ENCODE results near the gene MOCS2. TPM values are rescaled to one million over a fixed set of nuclear protein-coding genes. Genes with fewer than 3 reads are reported as not detected.

Gene MOCS2
- total and polyA plus RNA-seq, 2 of the 8 experiments (the other 6 are each of a cell fraction or from before 2014, with no cell fraction given), result 6.7 to 16.1 TPM

GRCh38 chr5:53123702-53124101, 14.1 kb upstream of the MOCS2 start:
- TF ChIP-seq MAX (IDR thresholded peaks at IDR 0.05), result no peak
- no peak for TF ChIP-seq EGR1 (IDR thresholded peaks at IDR 0.05; ENCODE audit: borderline replicate concordance, low read depth, low read length)
- TF ChIP-seq NRF1 (IDR thresholded peaks at IDR 0.05; ENCODE audit: low read depth, low read length), result no peak
- no peak overlapping the region for H2AFZ ChIP-seq (ENCODE audit: low read length)
- H3K36me3 ChIP-seq (ENCODE audit: control insufficient read depth in 2 of 4, insufficient read depth in 4 of 4, low read length in 3 of 4), result no peaks in the 10 kb centered on the region
- no peak overlapping the region for H4K91ac ChIP-seq (replicated peaks; ENCODE audit: insufficient read length, low read length)
- H3K18ac ChIP-seq (ENCODE audit: extremely low read depth, low read length), result no peak overlapping the region
- H3K9ac ChIP-seq (replicated peaks in 1 of 4; ENCODE audit: extremely low read depth in 1 of 4, low read depth in 3 of 4, low read length in 3 of 4), result no peak overlapping the region
- no peak overlapping the region for H3K56ac ChIP-seq (replicated peaks; ENCODE audit: insufficient read length, low read depth, low read length)
- H3K14ac ChIP-seq (ENCODE audit: insufficient read length), result no peak overlapping the region
- no peak overlapping the region for H3K4ac ChIP-seq (replicated peaks; ENCODE audit: insufficient read length, low read depth, low read length)
- no peaks in the 10 kb centered on the region for H3K27me3 ChIP-seq (replicated peaks in 1 of 4; ENCODE audit: control insufficient read depth in 3 of 4, extremely low read depth in 1 of 4, insufficient read depth in 3 of 4, low read length in 3 of 4)
- no peak for DNase-seq (ENCODE audit: low read depth in 1 of 2, low spot score in 2 of 2)
- H3K4me1 ChIP-seq (replicated peaks in 1 of 4; ENCODE audit: control insufficient read depth in 3 of 4, insufficient read depth in 4 of 4, low read length in 3 of 4), result no peaks in the 10 kb centered on the region
- H4K8ac ChIP-seq (ENCODE audit: extremely low read depth, insufficient read depth, low read length), result no peak overlapping the region
- no peak overlapping the region for H2BK15ac ChIP-seq (ENCODE audit: low read length)
- H2AK5ac ChIP-seq (ENCODE audit: low read depth, low read length), result no peak overlapping the region
- no peaks in the 10 kb centered on the region for H3K23me2 ChIP-seq (ENCODE audit: low read depth, low read length)
- no peaks in the 10 kb centered on the region for H3K79me2 ChIP-seq (ENCODE audit: control insufficient read depth in 1 of 2, insufficient read depth in 2 of 2, low read length in 2 of 2)
- no peaks in the 10 kb centered on the region for H4K20me1 ChIP-seq (replicated peaks in 1 of 2; ENCODE audit: control insufficient read depth in 1 of 2, insufficient read depth in 2 of 2, low read length in 2 of 2)
- POLR2A ChIA-PET (ENCODE audit: partially characterized antibody), result no interaction called here
- H3K23ac ChIP-seq (ENCODE audit: insufficient read length), result no peak overlapping the region
- H3K4me3 ChIP-seq (ENCODE audit: extremely low read depth in 1 of 4, insufficient read depth in 2 of 4, low read depth in 3 of 4, low read length in 4 of 4), result no peak overlapping the region
- H3K9me3 ChIP-seq (ENCODE audit: insufficient read depth in 2 of 2, low read depth in 1 of 2, low read length in 1 of 2), result no peaks in the 10 kb centered on the region
- FAIRE-seq, result no peak
- H3K79me1 ChIP-seq (ENCODE audit: low read depth, low read length), result no peaks in the 10 kb centered on the region
- no peak overlapping the region for H2BK5ac ChIP-seq (ENCODE audit: low read depth, low read length)
- H2BK120ac ChIP-seq (replicated peaks; ENCODE audit: low read depth, low read length), result no peak overlapping the region
- CTCF ChIA-PET (ENCODE audit: partially characterized antibody), result interaction anchor here (0.8 to 1.4 kb wide), 2 partner anchors 10 to 88 kb away, joined by 3 read pairs; no protein-coding TSS in a partner anchor
- no peak overlapping the region for H3K4me2 ChIP-seq (ENCODE audit: insufficient read depth in 1 of 2, low read depth in 2 of 2, low read length in 2 of 2)
- no peak overlapping the region for H3K27ac ChIP-seq (ENCODE audit: low read depth, low read length)
- no peak overlapping the region for H4K5ac ChIP-seq (ENCODE audit: insufficient read length, low read depth, low read length)
- H2BK12ac ChIP-seq (ENCODE audit: low read depth, low read length), result no peak overlapping the region
- H2BK20ac ChIP-seq (ENCODE audit: low read length), result no peak overlapping the region
